ENCODE data around the gene PAFAH1B1. TPM values are rescaled to one million over a fixed set of nuclear protein-coding genes. Genes with fewer than 3 reads are reported as not detected.
"Not testable (repeated sequence)": the region's sequence is repeated elsewhere in the genome, so short reads cannot be mapped to it uniquely, and the experiment has no call there.

Gene PAFAH1B1
- total RNA-seq, 1 donor from 2014 or later = 160 TPM

DNA sequence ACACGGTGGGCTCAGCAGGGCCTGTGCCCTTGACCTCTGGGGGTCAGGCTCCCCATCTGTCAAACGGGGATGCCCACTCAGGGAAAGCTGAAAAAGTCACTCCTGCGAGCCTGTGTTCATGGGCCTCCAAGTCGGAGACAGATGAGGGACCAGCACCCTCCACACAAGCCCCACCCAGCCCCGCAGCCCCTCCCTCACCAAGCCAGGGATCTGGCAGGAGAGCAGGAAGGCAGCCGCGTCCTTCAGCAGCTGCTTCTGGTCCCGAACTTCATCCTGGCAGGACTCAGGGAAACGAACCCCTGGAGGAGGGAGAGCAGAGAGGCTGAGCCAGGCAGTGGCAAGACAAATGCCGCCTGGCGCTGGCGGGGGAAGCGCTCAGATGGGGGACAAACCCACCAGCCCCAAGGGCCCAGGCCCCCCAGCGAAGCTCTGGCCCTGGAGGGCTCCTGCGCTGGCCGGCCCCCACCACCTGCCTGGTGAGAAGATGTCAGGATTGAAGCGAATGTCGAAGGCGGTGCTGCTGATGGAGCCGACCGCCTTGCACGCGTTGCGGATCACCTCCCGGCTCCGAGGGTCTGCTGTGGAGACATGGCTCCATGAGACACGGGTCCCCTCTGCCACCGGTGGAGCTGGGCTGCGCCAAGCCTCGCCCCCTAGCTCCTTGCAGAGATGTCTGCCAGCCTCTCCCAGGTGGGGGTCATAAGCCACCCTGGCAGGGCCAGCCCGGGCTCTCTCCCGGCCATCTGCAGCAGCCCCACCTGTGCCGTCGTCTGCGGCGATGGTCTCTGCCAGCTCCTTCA is 102.7 kb downstream of the PAFAH1B1 start:
- intact Hi-C loops (cut with DNase I) = no loop called here
- peak; percentile 56 for DNase-seq (ENCODE audit: low spot score)

DNA sequence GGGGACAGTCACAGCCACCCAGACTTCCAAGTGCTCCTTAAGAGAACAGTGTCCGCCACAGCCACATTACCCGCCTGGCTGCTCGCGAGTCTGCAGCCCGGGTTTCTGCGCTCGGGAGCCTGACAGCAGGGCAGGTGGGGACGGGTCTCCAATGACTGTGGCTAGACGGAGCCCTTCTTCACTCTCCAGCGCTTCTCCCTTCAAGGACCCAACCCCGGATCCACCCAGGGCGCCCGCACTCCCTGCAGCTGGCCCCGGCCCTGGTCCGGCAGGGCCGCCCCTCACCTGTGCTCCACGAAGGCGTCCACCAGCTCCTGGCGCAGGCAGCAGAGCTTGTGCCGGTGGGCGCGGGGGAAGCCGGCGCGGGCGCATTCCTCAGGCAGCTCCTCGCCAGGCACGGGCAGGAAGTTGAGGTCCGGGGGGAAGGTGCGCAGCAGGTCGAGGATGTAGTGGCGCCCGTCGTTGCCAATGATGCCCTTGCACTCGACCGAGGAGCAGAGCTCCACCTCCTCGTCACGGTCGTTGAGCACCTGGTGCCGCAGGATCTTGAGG is 104.2 kb downstream of the PAFAH1B1 start:
- DNase-seq (ENCODE audit: low spot score) (no peak), ATAC-seq (no peak)
- intact Hi-C loops (cut with DNase I) = no loop called here

More for the DNA sequence above, 102.7 kb downstream of the PAFAH1B1 start:
- no peak for ATAC-seq

- DNase-seq (ENCODE audit: low spot score) (peak; percentile 26), ATAC-seq (peak; percentile 11)
- intact Hi-C loops (cut with DNase I) = not testable (repeated sequence)
These were observed 105.9 kb downstream of the PAFAH1B1 start for GRCh38 chr17:2699216-2699805.

- DNase-seq (ENCODE audit: low spot score) = peak; percentile 48
- no peak for ATAC-seq
- intact Hi-C loops (cut with DNase I) = no loop called here
These were observed 106.6 kb downstream of the PAFAH1B1 start for GRCh38 chr17:2700030-2700490.

DNA sequence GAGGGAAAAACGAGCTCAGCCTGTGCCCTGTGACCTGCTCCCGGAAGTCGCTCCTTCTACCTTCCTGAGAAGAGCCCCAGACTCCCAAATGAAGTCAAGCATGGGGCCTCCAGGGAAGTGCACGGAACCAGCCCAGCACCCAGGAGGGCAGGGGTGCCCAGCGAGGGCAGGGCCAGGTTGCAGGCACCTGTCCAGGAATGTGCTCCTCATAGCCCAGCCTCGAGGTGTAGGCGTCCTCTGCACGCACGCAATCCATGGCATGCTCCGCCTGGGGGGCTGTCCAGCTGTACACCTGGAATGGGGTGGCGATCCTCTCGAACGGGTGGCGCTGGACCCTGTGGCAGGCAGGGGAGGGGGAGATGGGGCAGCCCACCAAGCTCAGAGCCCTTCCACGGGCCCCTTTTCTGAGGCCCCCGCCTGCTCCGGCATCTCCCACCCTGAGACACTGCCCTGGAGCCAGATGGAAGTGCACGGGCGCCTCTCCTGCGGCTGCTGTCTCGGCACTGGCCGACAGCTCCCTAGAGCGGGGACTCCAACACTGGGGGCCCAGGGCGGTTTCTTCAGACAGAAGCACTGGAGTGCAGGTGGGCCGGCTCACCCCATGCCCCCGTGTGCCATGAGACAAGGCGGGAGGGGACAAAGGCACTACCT is 107.2 kb downstream of the PAFAH1B1 start:
- intact Hi-C loops (cut with DNase I) = no loop called here
- ATAC-seq (no peak), DNase-seq (ENCODE audit: low spot score) (peak; percentile 48)

GRCh38 chr17:2701161-2701995 is 107.9 kb downstream of the PAFAH1B1 start:
- ATAC-seq (no peak), DNase-seq (ENCODE audit: low spot score) (peak; percentile 57)
- intact Hi-C loops (cut with DNase I) = no loop called here

DNA sequence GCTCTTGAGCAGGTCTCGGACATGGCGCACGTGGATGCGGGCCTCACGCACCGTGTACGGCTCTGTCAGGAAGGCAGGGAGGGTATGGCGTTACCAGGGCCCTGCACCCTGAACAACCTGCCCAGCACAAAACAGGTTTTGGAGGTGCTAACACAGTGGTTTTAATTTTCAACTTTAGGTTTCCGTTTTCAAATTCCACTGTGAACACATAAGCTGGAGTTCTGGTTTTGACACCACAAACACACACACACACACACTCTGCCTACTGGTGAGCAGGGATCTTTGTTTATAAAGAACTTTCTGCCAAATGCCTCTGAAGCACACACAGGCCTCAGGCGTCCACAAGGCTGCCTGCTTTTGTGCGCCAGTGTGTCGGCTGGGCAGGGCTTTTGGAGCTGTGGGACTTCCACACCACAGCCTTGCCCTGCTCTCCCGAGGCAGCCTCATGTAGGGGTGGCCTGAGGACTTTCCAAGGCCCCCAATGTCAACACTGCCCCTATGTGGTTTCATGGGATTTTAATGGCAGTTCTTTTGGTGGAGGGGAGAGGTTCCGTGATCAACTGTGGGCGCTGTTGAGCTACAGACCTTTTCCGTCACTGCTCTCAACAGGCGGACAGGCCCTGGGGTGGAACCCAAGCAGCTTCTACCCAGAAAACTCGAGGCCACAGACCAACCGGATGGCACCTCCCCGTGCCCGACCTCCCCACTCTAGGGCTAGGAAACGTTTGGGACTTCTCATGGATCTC is 108.7 kb downstream of the PAFAH1B1 start:
- intact Hi-C loops (cut with DNase I) = no loop called here
- DNase-seq (ENCODE audit: low spot score) (no peak), ATAC-seq (no peak)

DNA sequence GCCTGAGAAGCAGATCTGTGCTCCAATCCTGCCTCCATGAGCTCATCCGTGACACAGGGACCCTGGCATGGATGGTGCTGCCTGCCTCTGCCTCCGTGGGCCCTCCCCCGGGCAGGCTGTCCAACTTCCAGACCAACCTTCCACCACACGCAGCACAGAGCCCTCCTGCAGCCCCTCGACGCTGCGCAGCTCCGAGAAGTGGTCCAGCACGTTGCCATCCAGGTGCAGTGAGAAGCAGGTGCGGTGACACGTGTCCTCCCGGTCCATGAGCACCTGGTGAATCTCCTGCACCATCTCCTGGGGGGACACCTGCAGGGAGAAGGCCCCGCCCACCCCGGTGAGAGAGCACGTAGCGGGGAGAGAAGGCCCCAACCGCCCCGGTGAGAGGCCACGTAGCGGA is 109.7 kb downstream of the PAFAH1B1 start:
- intact Hi-C loops (cut with DNase I) = no loop called here
- ATAC-seq (no peak), DNase-seq (ENCODE audit: low spot score) (no peak)

- ATAC-seq (no peak), DNase-seq (ENCODE audit: low spot score) (no peak)
- intact Hi-C loops (cut with DNase I) = no loop called here
These were observed 110.2 kb downstream of the PAFAH1B1 start for GRCh38 chr17:2703606-2704005.

- intact Hi-C loops (cut with DNase I) = no loop called here
- DNase-seq (ENCODE audit: low spot score) (no peak), ATAC-seq (no peak)
These were observed 110.8 kb downstream of the PAFAH1B1 start for GRCh38 chr17:2704031-2704889.

DNA sequence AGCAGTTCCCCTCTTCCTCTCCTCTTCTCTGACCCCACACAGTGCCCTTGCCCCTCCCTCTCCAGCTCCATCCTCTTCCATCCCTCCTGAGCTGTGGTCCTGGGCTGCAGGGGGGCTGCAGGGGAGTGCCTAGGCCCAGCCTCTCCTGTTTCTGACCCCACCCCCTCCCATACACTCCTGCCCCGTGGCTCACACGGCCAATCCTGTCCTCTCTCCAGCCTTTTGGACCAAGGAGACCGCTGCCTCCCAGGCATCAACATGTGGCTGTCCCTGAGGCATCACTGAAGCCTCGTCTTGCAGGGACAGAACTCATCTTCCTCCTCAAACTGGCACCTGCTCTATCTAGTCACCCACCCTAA is 111.4 kb downstream of the PAFAH1B1 start:
- intact Hi-C loops (cut with DNase I) = no loop called here
- ATAC-seq (no peak), DNase-seq (ENCODE audit: low spot score) (no peak)

DNA sequence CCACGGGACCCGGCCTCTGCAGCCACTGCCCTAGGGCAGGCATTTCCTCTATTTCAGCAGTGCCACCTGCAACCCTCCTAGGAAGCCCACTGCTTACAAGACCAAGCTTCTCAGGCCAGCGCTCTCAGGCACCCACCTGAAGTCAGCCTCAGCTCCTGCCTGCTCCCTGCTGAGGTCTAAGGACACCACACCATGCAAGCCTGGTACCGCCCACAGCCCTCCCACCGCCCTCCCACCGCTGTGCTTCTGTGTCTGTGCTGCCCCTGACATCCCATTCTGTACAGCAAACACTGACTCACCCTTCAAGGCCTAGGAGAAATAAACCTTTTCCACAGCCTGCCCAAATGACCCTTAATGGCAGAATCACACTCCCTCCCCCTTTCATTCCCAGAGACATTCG is 111.8 kb downstream of the PAFAH1B1 start:
- ATAC-seq = no peak
- intact Hi-C loops (cut with DNase I) = no loop called here
- no peak for DNase-seq (ENCODE audit: low spot score)

- no peak for DNase-seq (ENCODE audit: low spot score)
- ATAC-seq = no peak
- intact Hi-C loops (cut with DNase I) = no loop called here
These were observed 112.7 kb downstream of the PAFAH1B1 start for GRCh38 chr17:2705888-2706795.

- no peak for ATAC-seq
- intact Hi-C loops (cut with DNase I) = no loop called here
These were observed 113.6 kb downstream of the PAFAH1B1 start for GRCh38 chr17:2706911-2707510.

DNA sequence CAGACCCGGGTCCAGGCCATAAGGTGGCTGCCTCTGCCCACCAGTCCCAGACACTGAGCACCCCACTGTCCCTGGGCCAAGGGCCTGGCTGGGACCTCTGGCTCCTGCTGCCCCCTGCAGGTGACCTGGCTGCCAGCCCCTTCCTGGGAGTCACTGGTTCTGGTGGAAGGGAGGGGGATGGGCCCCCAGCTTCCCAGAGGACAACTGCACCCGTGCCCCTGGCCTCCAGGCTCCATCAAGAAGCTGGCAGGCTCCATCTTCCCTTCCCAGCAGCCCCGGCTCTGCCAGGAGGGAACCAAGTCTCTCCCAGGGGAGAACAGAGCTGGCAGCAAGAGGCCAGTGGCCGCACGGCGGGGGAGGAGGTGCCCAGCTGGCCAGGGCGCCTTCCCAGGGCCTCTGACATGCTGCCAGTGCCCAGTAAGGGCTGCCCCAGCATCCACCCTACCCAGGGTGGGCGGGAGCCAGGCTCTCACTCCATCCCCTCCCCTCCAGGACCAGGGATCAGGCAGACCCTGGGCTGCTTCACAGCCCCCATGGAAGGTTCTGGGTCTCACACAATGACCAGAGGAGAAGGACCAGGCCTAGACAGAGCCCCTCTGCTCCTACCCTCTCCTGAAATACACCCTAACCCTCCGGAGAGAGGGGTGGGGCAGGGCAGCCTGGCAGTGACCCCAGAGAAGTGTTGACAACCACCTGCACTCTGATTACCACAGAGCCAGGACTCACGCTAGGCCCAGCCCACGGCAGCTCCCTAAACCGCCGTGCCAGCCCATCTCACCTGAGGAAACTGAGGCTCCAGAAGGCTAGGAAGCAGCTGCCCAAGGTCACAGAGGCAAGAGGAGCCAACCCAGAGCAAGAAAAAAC is 114.5 kb downstream of the PAFAH1B1 start:
- DNase-seq (ENCODE audit: low spot score) (peak; percentile 69), ATAC-seq (no peak)
- intact Hi-C loops (cut with DNase I) = no loop called here

More at GRCh38 chr17:2706911-2707510, 113.6 kb downstream of the PAFAH1B1 start:
- DNase-seq (ENCODE audit: low spot score) = no peak
